Regular cardiac myocyte (primary cell): Measurements from ENCODE around the gene COPG1. TPM values are rescaled to one million over a fixed set of nuclear protein-coding genes. Genes with fewer than 3 reads are reported as not detected.

Source experiments
- total RNA-seq: library from RNA; depleted of rRNA; stranded (reverse); fragments of >200 nt; gene quantifications from 2 replicates; pipeline ENCODE4 v1.2.3, GENCODE V29; 2014

Gene COPG1, protein sequence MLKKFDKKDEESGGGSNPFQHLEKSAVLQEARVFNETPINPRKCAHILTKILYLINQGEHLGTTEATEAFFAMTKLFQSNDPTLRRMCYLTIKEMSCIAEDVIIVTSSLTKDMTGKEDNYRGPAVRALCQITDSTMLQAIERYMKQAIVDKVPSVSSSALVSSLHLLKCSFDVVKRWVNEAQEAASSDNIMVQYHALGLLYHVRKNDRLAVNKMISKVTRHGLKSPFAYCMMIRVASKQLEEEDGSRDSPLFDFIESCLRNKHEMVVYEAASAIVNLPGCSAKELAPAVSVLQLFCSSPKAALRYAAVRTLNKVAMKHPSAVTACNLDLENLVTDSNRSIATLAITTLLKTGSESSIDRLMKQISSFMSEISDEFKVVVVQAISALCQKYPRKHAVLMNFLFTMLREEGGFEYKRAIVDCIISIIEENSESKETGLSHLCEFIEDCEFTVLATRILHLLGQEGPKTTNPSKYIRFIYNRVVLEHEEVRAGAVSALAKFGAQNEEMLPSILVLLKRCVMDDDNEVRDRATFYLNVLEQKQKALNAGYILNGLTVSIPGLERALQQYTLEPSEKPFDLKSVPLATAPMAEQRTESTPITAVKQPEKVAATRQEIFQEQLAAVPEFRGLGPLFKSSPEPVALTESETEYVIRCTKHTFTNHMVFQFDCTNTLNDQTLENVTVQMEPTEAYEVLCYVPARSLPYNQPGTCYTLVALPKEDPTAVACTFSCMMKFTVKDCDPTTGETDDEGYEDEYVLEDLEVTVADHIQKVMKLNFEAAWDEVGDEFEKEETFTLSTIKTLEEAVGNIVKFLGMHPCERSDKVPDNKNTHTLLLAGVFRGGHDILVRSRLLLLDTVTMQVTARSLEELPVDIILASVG
- total RNA-seq: 272 and 457 TPM in 2 replicates

DNA sequence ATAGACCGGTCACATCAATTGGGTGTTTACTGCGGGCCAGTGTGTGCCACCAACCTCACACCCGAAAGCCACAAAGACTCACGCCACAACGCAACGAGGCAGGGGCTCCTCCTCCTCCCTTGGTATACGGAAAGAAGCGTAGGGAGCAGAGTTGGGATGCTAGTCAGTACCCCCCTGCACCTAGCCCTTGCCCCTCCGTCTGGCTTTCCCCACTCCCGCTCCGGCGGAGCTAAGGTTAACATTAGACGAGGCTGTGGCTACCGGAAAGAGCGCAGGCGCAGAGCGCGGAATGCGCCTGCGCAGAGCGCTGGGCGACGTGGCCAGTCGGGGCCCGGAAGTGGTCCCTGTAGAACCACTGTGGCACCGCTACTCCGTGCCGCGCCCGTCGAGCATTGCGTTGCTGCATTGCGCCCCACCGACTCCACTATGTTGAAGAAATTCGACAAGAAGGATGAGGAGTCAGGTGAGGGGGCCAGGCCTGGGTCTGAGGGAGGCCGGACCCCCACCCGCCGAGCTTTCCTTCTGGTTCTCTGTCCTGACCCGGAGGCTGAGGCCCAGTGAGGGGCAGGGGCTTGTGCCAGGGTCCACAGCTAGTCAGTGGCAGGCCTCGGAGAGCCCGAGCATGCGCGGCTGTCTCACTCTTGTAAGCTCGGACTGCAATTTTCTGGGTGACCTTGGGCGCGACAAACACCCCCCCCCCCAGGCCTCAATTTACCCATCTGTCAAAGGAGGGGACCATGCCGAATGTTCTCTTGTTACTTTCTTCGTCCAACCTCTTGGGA, at the start of gene COPG1:
COPG1 (plus strand) TSS at position 323 of the 782 bp plus-strand sequence; CDS start at position 427, 104 bp downstream.

DNA sequence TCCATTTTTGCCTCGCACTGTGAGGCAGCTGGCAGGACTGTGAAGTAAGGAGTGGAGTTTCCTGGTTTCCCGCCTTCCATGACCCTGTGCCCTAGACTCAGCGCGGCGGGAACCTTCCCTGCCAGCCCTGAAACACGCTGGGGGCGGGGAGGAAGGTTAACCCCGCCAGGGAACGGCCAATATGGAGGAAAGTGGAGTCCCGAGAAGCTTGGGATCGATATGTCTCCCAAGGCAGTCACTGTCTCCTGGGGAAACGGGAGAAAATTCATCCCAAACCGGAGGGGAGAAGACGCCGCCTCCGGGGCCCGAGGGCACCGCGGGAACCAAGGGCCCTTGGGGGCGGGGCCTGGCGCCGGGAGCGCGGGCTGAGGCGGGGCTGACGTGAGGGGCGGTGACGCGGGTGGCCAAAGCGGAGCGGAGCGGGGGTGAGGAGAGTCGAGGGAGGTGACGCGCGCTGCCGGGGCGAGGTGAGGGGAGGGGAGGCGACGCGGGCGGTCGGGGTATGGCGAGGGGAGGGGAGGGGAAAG, 29.1 kb downstream of the COPG1 start, which contains the start of gene HMCES:
HMCES (plus strand) TSS at position 432 of the 527 bp plus-strand sequence. CDS start 863 bp downstream, outside the sequence.

Other genes with a start within 250 kb of the COPG1 start
- gene EFCC1, start 248.3 kb upstream of the COPG1 start, total RNA-seq: under 0.01 TPM in 1 of 2 replicates, not detected in the other
- gene GP9, start 188.8 kb upstream of the COPG1 start, total RNA-seq: not detected in 2 replicates
- gene RAB43, start 127.8 kb upstream of the COPG1 start, total RNA-seq: 13.2 and 14.2 TPM in 2 replicates
- 23.1 and 35.5 TPM in 2 replicates for gene ISY1, start 88.5 kb upstream of the COPG1 start, total RNA-seq
- 269 and 284 TPM in 2 replicates for gene CNBP, start 65.7 kb upstream of the COPG1 start, total RNA-seq
- gene HMCES, start 29.3 kb downstream of the COPG1 start, total RNA-seq: 9.9 and 26.5 TPM in 2 replicates
- gene EFCAB12, start 179.0 kb downstream of the COPG1 start, total RNA-seq: under 0.01 TPM in 1 of 2 replicates, not detected in the other
- 18.9 and 26.3 TPM in 2 replicates for gene MBD4, start 190.3 kb downstream of the COPG1 start, total RNA-seq
- 19.7 and 21.1 TPM in 2 replicates for gene IFT122, start 190.6 kb downstream of the COPG1 start, total RNA-seq